Hematopoietic multipotent progenitor cell treated with erythropoietin and hydrocortisone succinate and interleukin-3 and kit ligand, for 15 days (in vitro differentiated cells): ENCODE results near the gene MRPL38.

ENCODE experiments used
- DNase-seq: peaks from one replicate; pipeline ENCODE4 v3.0.0-alpha.2; 2015; ENCODE audit warnings: low spot score

Gene MRPL38

DNA sequence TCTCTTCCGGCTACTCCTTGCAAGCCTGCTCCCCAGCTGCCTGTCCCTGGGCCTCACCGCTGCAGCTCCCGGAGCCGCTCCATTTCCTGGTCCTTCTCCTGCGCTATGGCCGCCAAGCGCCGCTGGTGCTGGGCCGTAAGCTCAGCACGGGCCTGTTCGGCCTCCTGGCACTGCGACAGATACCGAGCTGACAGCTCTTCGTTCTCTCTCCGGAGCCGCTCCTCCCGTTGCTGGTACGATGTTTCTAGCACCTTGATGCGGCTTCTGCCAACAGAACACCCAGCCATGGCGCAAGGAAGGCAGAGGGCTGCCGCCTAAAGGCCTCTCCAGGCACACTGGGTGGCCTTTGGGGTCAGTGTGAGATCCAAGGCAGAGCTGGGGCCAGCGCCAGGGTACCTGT is 14.9 kb upstream of the MRPL38 start:
- no peak for DNase-seq

GRCh38 chr17:75917917-75918445 is 13.3 kb upstream of the MRPL38 start:
- no peak for DNase-seq

DNA sequence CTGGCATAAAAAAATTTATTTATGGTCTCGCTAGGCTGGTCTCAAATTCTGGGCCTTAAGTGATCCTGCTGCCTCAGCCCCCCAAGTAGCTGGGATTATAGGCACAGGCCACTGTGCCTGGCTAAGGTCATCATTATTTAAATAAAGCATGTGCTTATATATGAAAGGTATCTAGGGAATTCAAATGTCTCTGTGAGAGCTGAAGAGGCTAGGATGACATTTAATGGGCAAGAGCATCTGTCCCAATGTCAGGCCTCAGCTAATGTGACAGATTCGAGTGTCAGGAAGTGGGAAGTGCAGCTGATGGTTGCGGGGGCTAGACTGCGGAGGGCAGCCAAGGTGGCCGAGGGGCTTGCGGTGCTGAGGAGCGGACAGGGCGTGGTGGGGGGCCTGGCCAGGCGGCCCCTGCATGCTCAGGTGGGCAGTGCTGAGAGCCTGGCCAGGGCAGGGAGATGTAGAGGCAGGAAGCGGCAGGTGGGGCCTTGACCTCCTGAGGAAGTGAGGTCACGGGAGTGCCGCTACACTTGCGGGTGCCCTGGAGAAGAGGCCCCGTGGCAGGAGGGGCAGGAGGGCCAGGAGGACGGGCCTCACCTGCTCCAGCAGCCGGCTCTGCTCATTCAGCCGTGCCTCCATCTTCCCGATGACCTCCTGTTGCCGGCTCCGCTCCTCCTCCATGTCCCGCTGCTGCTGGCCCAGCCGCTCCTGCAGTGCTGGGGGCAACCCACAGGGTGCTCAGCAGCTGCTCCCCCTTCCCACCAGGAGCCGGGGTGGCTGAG is 12.6 kb upstream of the MRPL38 start:
- no peak for DNase-seq

DNA sequence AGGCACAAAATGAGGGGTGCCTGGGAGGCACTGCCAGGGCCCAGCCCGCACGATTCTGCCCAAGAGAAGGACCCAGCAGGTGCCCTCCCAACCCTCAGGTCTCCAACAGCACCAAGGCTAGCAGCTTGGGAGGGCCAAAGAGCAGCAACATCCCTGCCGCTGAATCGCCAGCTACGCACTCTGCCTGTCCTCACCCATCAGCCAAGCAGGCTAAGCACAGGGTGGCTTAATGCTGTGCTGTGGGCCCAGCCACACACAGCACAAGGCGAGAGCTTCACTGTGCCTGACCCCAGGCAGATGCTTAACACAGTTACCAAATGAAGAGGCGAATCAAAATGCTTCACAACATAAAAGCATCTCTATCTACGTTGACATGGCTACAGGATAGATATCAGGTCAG is 10.6 kb upstream of the MRPL38 start:
- no peak for DNase-seq

DNA sequence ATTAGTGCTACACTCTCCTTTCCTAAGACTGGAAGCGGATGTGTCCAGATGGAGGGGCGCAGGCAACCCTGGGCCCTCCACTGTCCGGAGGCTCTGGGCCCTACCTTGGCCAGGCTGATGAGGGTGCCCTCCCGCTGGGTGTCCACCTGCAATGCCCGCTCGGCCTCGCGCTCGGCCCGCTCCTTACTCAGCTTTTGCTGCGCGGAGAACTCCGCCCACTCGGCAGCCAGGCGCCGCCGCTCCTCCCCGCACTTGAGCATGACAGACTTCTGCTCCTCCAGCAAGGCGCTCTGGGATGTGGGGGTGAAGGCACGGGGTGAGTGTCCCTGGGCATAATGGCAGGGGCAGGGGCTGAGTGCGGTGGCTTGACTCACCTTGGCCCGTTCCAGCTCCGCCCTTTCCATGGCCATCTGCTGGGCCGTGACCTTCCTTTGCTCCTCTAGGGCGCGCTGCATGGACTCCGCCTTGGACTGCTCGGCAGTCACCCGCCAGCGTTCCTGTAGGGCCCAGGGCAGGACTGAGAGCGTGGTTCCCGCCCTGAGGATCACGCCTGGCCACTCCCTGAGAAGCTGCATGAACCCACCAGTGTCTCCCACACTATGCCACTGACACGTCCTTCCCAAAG is 10.1 kb upstream of the MRPL38 start:
- DNase-seq, result no peak

DNA sequence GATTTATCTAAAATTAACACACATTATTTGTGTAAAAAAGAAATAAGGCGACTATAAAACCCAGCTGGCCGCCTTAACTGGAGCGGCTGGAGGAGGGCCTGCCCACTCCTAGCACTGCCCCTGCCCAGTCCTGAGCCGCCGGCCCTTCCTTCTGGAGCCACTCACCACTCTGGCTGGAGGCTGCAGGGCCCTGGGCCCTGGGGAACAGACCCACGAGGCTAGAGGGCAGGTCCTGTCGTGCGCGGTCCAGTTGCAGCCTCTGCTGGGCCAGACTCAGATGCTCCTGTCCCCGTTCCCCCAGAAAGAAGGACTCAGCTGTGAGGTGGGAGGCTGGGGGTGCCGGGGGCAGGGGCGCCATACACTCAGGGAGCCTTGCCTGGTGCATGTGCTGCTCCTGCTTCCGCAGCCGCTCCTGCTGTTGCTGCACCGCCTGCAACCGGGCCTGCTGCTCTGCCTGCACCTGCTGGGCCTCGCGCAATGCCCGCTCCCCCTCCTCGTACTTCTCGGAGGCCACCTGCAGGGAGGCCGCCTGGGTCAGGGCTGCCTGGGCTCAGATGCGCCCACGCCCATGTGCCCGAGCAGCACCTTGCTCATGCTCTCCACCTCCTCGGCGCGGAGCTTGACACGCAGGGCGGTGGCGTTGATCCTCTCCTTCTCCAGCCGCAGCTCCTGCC is 9.0 kb upstream of the MRPL38 start:
- DNase-seq, result no peak

DNA sequence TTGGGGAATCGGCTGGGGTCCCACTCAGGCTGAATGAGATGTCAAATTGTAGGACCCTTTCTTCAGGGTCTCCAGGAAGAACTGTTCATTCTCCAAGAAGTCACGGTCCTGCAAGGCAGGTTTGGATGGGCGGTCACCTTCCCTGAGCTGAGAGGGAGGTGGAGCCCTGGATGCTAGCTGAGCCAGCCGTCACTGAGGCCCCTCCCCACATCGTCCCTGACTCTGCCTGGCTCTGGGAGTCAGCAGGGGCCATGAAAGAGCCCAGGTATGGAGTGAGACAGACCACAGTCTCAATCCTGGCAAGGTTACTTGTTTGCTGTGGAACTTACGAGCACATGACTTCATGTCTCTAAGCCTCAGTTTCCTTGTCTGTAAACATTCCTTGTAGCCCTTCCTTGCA is 6.0 kb upstream of the MRPL38 start:
- DNase-seq, result no peak

DNA sequence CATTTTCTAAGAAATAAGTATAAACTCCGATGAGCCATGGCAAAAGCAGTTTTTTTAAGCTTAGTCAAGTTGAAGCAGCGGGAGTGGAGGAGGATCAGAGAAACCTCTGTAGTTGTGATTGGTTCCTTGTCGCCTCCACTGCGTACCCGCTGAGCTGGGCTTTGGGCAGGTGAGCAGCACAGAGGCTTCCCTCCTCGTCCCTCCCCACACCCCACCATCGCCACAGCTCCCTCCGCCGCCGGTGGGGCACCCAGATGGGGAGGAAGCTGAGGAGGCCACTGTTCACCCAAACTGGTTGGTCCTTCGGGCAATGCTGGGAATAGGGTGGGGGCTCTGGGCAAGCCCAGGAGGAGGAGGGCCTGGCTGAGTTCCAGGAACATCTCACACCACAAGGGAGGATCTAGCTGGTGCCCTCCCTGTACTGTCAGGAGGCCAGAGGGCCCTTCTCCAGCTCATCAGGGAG is 5.2 kb upstream of the MRPL38 start:
- DNase-seq, result no peak

DNA sequence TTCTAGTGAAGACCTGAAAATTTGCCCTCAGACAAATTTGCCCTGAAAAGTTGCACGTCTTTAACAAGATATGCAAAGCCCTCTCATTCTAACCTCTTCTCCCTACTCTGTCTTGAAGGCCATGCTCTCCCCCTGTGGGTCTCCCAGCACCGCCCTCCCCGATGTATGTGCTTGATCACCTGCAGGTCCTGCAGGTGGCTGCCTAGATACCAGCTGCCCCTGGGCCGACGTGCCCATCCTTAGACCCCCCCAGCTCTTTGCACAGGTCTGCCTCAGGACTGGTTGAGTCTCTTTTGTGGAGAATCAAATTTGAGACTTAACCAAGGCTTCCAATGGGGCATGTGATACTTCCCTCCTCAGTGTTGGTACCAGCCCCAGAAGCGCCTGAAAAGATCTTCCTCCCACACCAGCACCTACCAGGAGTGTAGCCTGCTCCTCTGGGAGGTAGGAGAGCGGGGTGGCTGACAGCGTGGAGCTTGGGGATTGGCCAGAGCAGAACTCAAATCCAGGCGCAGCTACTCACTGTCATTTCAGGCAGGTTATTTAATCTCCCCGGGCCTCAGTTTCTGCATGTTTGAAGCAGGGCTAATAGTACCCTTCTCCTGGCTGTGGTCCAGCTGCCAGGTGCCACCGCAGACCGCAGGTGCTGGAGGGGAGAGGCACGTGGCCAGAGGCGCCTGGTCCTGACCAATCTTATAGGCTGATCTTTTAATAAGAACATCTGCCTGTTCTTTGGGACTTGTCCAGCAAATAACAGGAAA is 4.5 kb upstream of the MRPL38 start:
- no peak for DNase-seq

GRCh38 chr17:75908201-75908600 is 3.5 kb upstream of the MRPL38 start:
- DNase-seq, result no peak

DNA sequence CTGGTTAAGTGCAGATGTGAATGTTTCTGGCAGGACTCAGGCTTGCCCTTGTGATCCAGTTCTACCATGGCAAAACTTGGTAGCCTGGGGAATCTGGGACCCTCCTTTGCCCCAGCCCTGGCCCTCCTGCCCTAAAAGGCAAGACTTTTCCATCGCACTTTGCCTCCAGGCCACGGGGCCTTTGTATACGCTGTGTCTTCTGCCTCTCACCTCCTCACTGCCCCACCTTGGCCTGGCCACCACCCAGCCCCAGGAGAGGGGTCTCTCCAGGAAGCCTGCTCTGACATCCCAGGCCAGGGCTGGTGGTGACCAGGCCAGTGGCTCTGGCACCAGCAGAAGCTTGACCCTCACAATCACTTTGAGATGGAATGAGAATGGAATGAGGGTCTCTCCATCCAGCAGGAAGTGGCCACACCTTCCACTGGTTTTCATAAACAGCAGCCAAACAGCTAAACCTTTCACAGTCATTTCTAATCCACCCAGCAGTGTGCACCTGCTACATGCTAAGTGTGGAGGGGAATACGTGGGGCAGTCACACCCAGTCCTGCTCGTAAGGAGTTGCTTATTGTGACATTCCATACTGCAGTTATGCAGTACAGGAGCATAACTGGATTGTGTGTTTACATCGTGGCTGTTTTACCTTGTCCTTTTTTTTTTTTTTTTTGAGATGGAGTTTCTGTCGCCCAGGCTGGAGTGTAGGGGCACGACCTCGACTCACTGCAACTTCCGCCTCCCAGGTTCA is 1.6 kb upstream of the MRPL38 start:
- no peak for DNase-seq

GRCh38 chr17:75902406-75902805 is 2.3 kb downstream of the MRPL38 start:
- no peak for DNase-seq

- no peak for DNase-seq
Observed at GRCh38 chr17:75901727-75902126, 3.0 kb downstream of the MRPL38 start.

GRCh38 chr17:75900691-75901533 is 3.8 kb downstream of the MRPL38 start:
- DNase-seq, result no peak

GRCh38 chr17:75899767-75900468 is 4.8 kb downstream of the MRPL38 start:
- no peak for DNase-seq

GRCh38 chr17:75899353-75899752 is 5.3 kb downstream of the MRPL38 start:
- no peak for DNase-seq

GRCh38 chr17:75898791-75899190 is 5.9 kb downstream of the MRPL38 start:
- DNase-seq, result no peak

- DNase-seq, result no peak
Observed at GRCh38 chr17:75898065-75898464, 6.6 kb downstream of the MRPL38 start.

- no peak for DNase-seq
Observed at GRCh38 chr17:75897160-75898019, 7.3 kb downstream of the MRPL38 start.
